CD4-positive, alpha-beta T cell treated with Interleukin-12 subunit alpha and Interleukin-12 subunit beta, for 1 hour (primary cell): Measurements from ENCODE around the gene XRCC1.

ENCODE experiments used
- DNase-seq: peaks from one replicate; pipeline ENCODE4 v3.0.0-alpha.2; 2020

The XRCC1 gene

DNA sequence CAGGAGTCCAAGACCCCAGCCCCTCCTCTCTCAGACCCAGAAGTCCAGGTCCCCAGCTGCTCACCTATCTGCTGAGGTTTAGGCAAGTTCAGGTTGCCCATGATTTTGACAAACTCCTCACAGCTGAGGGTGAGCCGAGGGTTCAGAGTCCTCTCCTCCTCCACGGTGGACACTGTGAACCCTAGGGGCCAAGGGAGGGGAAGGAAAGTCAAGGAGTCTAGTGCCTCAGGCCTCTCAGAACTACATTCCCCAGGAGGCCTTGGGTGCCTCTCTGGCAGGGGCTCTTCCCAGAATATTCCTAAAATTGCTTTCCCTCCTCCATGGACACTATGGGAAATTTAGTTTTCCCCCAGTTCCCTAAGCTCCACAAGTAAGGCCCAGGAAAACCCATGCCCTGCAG is 67.4 kb downstream of the XRCC1 start:
- no peak for DNase-seq

DNA sequence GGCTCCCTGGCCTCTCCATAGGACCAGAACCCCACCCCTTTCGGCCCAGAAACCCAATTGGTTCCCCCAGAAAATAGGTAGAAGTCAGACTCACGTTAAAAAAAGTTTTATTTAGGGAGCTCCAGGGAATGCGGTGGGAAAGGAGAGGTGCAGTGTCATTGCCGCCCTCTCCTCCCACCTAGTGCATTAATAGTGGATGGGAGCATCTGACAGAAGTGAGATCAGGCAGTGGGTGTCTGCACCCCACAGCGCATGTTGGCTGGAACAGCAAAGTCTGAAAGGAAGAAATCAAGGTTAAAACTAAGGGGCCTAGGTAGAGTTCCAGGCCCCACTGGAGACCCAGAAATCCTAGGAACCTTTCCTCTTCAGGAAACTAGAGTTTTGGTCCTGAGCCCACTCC is 68.7 kb downstream of the XRCC1 start:
- no peak for DNase-seq

DNA sequence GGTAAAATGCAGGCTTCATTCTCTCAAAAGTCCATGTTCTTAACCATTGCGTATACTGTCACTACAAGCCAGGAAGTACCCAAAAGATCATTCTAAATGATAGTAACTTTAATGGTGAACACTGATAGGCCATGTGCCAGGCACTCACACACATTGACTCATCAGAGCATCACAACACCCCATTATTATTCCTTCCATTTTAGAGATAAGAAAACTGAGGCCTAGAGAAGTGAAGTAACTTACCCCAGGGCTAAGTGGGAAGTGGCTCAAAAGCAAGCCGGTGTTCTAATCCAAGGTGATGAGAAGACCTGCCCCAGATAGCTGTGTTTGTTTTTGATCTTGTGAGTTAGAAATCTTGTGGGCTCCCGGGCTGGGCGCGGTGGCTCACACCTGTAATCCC is 69.4 kb downstream of the XRCC1 start:
- DNase-seq, result no peak

DNA sequence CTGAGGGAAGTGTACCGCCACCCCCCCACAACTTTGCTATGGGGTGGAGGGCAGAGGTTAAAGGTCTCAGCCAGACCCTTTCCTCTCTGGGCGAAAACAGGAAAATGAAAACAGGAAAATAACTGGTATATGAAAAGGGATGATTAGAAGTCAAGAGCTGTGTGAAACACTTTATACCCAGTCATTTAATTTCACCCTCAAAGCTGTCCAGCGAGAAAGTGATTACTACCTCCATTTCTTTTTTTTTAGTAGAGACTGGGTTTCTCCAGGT is 70.2 kb downstream of the XRCC1 start:
- no peak for DNase-seq

DNA sequence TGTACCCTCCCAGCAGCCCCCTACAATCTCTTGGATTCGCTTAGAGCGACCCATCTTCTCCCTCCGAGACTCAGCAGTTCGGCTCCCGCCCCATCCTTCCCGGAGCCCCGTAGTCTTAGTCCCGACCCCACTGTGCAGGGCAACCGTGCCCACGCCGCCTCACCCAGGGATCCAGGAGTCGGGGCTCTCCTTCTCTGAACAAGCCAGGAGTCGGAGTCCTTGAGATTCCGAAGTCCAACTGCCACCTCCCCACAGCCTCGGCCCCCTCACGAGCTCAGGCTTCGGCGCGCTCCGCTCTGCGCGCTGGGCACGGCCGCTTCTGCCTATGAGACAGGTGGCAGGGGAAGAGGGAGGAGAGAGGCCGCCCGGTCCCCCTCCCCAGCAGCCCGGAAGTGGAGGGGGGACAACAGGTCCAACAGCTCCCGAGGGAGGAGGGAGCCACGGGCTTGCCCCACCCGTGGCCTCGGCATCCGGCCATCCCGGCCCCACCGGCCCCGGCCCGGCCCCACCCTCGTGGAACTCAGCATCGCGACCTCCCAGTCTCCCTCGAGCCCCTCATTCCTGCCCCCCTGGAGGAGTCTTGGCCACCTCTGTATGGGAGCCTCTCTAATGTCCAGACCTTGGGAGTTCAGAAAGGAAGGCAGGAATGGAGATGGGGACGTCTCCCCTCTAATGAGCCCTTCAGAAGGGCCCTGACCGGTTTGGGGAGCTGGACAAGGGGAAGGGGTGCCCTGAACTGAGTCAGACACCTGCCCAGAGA is 70.7 kb downstream of the XRCC1 start, which contains the start of gene PHLDB3:
PHLDB3 (minus strand) TSS at position 321 of the 760 bp plus-strand sequence. CDS start 628 bp downstream, outside the sequence.
- peak; percentile 63 for DNase-seq

DNA sequence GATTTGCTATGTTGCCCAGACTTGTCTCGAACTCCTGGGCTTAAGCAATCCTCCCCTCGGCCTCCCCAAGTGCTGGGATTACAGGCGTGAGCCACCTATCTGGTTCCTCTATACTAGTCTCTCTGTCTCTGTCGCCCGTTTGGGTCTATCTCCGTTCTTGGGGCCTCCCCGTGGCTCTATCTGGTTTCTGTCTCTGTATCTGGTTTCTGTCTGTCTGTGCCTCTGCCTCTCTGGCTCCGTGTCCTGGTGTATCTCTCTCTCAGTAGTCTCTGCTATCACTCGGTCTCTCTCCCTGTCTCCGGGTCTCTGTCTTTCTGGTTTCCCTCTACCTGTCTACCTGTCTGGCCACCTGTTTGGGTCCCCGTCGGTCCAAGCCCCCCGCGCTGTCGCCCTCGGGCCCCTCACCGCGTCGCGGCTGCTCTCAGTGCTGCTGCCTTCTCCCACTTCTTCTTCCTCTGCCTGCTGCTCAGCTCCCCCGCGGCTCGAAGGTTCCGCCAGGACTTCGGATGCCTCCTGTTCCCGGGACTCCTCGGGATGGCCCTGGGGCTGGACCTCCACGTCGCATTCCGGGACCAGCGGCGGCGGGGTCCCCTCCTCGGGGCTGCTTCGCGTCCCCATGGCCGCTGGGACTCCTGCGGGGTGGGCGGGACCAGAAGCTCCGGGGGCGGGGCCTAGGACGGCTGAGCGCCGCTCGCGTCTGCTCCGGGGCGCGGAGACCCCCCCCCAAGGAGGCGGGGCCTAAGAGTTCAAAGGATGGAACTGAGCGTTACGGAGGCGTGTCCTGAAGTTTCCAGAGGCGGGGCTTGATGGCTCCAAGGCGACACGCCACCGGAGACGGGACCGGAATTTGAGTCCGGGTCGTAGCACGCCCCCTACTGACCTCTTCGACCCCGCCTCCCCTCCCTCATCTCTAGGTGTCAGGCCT is 71.6 kb downstream of the XRCC1 start:
- DNase-seq, result peak; percentile 99

DNA sequence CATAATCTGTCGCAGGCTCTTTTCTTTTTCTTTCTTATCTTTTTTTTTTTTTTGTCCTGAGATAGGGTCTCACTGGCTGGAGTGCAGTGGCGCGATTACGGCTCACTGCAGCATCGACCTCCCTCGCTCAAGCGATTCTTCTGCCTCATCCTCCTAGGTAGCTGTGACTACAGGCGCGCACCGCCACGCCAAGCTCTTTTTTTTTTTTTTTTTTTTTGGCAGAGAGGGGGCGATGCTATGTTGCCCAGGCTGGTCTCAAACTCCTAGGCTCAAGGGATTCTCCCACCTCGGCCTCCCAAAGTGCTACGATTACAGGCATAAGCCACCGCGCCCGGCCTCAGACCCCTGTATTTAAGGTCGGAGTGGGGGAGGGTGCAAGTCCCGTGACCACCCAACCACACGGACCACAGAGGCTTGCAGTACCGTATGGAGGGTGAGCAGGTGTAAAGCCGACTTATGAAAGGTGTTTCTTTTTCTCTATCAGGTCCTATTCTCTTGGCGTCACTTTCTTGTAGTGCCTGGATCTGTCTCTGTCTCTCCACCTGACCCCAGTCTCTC is 72.8 kb downstream of the XRCC1 start:
- DNase-seq, result no peak

DNA sequence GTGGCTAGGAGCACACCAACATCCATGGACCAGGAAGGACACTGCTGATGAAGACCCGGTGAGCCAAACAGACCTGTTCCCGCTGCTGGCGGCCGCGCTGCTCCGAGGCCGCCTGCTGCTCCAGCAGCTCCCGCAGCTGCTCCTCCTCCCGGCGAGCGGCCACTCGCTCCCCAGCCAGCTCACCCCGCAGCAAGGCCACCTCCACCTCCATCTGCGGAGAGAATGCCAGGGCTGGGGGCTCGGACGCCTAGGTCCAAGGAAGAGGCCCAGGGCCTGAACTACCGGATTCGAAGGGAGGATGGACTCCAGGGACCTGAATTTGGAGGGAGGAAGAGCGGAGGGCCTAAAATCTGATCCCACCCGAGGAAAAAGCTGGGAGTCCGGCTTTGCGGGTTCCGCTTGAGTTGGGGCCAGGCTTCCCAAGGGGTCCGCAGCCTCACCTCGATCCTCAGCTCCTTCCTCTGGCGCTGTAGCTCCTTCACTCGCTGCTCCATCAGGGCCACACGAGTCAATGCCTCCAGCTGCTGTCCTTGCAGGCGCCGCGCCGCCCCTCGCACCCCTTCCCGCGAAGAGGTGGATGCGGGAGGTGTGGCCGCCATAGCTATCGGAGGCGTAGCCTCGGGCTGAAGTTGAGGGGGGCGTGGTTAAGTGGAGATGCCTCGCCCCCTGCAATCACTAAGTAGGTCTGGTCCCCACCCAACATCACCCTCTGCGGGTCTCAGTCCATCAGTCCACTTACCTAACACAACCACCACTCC is 73.5 kb downstream of the XRCC1 start:
- no peak for DNase-seq

DNA sequence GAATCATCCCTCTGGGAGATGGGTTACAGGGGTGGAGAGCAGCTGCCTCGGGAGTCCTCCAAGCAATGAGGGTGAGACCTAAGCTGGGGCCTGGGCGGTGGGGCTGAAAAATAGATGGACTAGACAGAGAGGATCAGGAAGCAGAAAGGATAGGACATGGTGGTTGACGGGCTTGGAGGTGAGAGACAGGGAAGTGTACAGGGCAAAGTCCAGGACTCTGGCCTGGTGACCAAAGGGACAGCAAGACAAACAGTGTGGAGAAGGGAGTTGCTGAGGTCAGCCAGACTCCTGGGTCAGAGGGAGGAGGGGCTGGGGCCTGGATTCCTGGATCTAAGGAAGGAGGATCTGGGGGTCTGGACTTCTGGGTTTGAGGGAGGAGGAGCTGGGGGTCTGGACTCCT is 76.3 kb downstream of the XRCC1 start:
- no peak for DNase-seq

DNA sequence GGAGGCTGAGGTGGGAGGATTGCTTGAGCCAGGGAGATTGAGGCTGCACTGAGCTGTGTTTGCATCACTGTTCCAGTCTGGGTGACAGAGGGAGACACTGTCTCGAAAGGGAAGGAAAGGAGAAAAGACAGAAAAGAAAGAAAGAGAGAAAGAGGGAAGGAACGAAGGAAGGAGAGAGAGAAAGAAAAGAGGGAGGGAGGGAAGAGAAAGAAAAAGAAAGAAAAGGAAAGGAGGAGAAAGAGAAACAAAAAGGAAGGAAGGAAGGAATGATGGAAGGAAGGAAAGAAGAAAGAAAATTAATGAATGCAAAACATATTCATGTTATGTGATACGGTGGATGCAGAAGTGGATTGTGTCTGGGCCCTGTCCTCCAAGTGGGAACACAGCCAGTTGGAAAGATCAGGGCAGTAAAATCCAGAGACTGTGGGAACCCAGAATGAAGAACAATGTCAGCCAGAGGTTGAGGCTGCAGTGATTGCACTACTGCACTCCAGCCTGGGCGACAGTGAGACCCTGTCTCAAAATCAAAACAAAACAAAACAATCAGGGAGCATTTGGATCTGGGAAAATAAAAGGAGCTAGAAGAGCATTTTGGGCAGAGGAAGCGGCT is 77.0 kb downstream of the XRCC1 start:
- DNase-seq, result no peak

DNA sequence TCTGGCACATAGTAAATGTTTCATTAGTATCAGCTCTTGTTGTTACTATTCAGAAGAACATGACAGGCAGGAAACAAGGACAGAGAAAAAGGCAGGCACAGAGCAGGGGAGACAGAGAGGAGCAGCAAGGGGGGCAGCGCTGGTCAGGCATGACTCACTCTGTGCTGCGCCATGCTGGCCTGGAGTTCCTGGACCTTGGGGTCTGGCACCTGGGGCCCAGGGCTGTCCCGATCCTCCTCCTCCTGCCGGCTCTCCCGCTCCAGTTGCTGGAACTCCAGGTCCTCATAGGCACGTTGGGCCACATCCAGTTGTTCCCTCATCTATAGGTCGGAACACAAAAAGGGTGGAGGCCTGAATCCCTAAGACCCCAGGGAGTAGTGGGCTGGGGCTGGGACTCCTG is 78.4 kb downstream of the XRCC1 start:
- no peak for DNase-seq

DNA sequence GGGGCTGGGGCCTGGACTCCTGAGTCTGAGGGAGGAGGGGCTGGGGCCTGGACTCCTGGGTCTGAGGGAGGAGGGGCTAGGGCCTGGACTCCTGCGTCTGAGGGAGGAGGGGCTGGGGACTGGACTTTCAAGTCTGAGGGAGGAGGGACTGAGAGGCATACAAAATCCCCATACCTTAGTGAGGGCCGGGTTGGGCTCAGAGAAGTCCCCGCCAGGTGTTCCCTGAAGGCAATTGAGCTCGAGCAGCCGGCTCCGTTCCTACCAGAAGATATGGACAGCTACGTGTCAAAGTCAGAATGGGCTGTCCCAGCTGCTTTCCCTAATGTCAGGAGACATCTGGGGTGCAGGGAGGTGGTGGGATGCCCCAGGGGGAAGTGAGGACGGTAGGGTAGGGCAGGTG is 80.2 kb downstream of the XRCC1 start:
- DNase-seq, result no peak
